K562 (cell line): ENCODE data around the gene ZNF318. TPM values are rescaled to one million over a fixed set of nuclear protein-coding genes. Genes with fewer than 3 reads are reported as not detected.

ENCODE experiments used
- ATF7 ChIP-seq: fragments of 450-650 bp; IDR thresholded peaks from 2 replicates; pipeline ENCODE4 v1.7.1; 2014; ENCODE audit warnings: mild to moderate bottlenecking, moderate library complexity
- CBFA2T2 ChIP-seq: fragments of 450-650 bp; conservative IDR thresholded peaks from 2 replicates; pipeline ENCODE4 v1.6.1; 2017; ENCODE audit warnings: mild to moderate bottlenecking
- CREBBP ChIP-seq: IDR thresholded peaks from one replicate; pipeline ENCODE4 v1.6.1; 2012; ENCODE audit warnings: low read depth, mild to moderate bottlenecking, control low read depth, inconsistent platforms, low read length
- CXXC5 ChIP-seq: fragments of 250-450 bp; sonication (Bioruptor Pico); IDR thresholded peaks from 2 replicates; pipeline ENCODE4 v1.8.0; 2022; ENCODE audit warnings: inconsistent platforms, mild to moderate bottlenecking, moderate library complexity
- EGR1 ChIP-seq: fragments of 450-650 bp; conservative IDR thresholded peaks from 2 replicates; pipeline ENCODE4 v1.6.1; 2017; ENCODE audit warnings: mild to moderate bottlenecking
- EP400 ChIP-seq: fragments of 450-650 bp; IDR thresholded peaks from 2 replicates; pipeline ENCODE4 v1.6.1; 2017; ENCODE audit warnings: antibody characterized with exemption, mild to moderate bottlenecking, moderate library complexity
- HNRNPLL ChIP-seq: fragments of 200-400 bp; formaldehyde crosslinking; IDR thresholded peaks from 2 replicates; pipeline ENCODE4 v1.6.1; 2017; ENCODE audit warnings: low read length, low read depth, mild to moderate bottlenecking; ENCODE audit not compliant: poor library complexity, severe bottlenecking
- MYC ChIP-seq, 2 experiments: fragments of 250-450 bp in 1 of 2; sonication (Bioruptor Pico) in 1 of 2; IDR thresholded peaks; 2 replicates each; pipeline versions ENCODE4 v1.5.1 to v1.6.1; 2012 to 2021; ENCODE audit warnings: low read depth in 2 of 2, borderline replicate concordance in 1 of 2, improper control_type of control experiment in 1 of 2, low read length in 1 of 2, mild to moderate bottlenecking in 1 of 2, moderate library complexity in 1 of 2
- NFE2 ChIP-seq: IDR thresholded peaks from 2 replicates; pipeline ENCODE4 v1.6.1; 2014; ENCODE audit warnings: antibody characterized with exemption, low read depth
- RBM34 ChIP-seq: fragments of 200-400 bp; formaldehyde crosslinking; IDR thresholded peaks from 2 replicates; pipeline ENCODE4 v1.6.1; 2018; ENCODE audit warnings: low read length, borderline replicate concordance; ENCODE audit not compliant: insufficient read depth
- SPI1 ChIP-seq: IDR thresholded peaks from 2 replicates; pipeline ENCODE4 v1.6.1; 2011; ENCODE audit warnings: low read depth, low read length, control low read depth, borderline replicate concordance
- SUPT5H ChIP-seq: fragments of 450-650 bp; IDR thresholded peaks from 2 replicates; pipeline ENCODE4 v1.6.1; 2016
- XRCC3 ChIP-seq: fragments of 450-650 bp; IDR thresholded peaks from 2 replicates; pipeline ENCODE4 v1.6.1; 2017; ENCODE audit warnings: mild to moderate bottlenecking, moderate library complexity
- ZKSCAN1 ChIP-seq: fragments of 150-350 bp; IDR thresholded peaks from 2 replicates; pipeline ENCODE4 v1.6.1; 2016; ENCODE audit warnings: low read depth, low read length
- ZNF384 ChIP-seq: IDR thresholded peaks from 2 replicates; pipeline ENCODE4 v1.6.1; 2012; ENCODE audit warnings: low read depth, low read length, improper control_type of control experiment
- ZNF766 ChIP-seq: fragments of 200-800 bp; sonication (Bioruptor generic); conservative IDR thresholded peaks from 2 replicates; pipeline ENCODE4 v1.6.1; 2016; ENCODE audit warnings: missing genetic modification characterization, missing compliant biosample characterization
- ZSCAN32 ChIP-seq: fragments of 450-650 bp; formaldehyde crosslinking; IDR thresholded peaks from 2 replicates; pipeline ENCODE4 v1.4.0; 2020; ENCODE audit warnings: mild to moderate bottlenecking, moderate library complexity
- polyA plus RNA-seq, 8 experiments: library from polyadenylated mRNA; depleted of rRNA in 4 of 8; stranded (reverse) in 5 of 8; unstranded in 3 of 8; fragments of >200 nt; fragmentation: Nextera tagmentation in 2 of 8; fragmentation: Illumina TruSeq in 1 of 8; extraction: Ambion mirVana in 2 of 8; extraction: Trizol in 1 of 8; gene quantifications; 2 replicates each; pipeline versions ENCODE4 v1.2.1 to v1.2.3, GENCODE V29; 2011 to 2014; ENCODE audit warnings: inconsistent platforms in 1 of 8, missing spikeins in 1 of 8
- total RNA-seq, 7 experiments: library from RNA; depleted of rRNA in 6 of 7; stranded (reverse); fragments of >200 nt in 6 of 7; fragmentation: Illumina TruSeq in 2 of 7; extraction: Trizol in 2 of 7; gene quantifications; 2 replicates each; pipeline versions ENCODE4 v1.2.1 to v1.2.3, GENCODE V29; 2011 to 2021; ENCODE audit warnings: low replicate concordance in 1 of 7
- TF ChIP-seq, protein P1 (sequence below): IDR thresholded peaks from 3 replicates; pipeline ENCODE4 v1.6.1; 2011; ENCODE audit warnings: borderline replicate concordance, mild to moderate bottlenecking; ENCODE audit not compliant: insufficient read length, insufficient read depth
- TF ChIP-seq, protein P2 (sequence below): fragments of 450-650 bp; IDR thresholded peaks from 2 replicates; pipeline ENCODE4 v1.6.1; 2016; ENCODE audit warnings: low read depth, mild to moderate bottlenecking, moderate library complexity

Gene ZNF318
- total and polyA plus RNA-seq, 9 of the 15 experiments (the other 6 are each of a cell fraction or from before 2014, with no cell fraction given), result 3.2 to 19.0 (median 9.2) TPM

DNA sequence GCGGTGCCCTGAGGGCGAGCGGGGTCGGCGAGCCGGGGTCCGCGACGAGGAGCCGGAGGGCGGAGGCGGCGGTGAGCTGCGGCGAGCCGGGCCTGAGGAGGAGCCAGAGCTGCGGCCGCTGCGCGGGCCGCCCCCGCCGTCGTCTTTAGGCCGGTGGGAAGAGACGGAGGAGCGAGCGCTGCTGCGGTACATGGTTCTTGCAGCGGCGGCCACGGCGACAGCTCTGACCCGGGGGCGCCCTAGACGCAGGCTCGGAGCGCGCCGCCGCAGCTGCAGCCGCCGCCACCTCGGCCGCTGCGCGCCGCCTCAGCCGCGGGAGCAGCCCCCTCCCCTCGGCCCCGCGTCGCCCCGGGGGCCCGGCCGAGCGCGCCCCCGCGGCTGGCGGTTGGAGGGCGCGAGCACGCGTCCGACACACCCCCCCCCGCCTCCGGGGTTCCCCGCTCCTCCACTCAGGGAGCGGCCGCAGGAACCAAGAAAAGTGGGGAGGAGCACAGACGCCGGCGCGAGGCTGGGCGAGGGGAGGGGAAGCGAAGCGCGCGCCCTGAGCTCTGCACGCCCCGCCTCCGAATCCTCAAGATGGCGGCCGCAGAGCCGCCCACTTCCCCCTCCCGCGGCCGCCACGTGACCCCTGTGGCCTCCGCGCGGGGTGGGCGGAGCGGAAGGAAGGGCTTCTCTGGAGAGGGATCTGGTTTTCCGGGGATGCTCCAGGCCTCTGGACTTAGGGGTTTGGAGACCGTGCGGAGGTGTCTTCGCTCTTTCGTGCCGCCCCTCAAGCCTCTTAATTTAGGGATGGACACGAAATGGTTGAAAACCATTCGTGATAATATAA, at the start of gene ZNF318 (continued):
- TF ChIP-seq CREBBP (no peak), ATF7 (peak; percentile 84), ZNF766 (CRISPR knock-in tag) (peak; percentile 94), RBM34 (0 out of 2 replicates have a peak, but pooled peaks have one; percentile 75), CXXC5 (CRISPR knock-in tag) (peak; percentile 95), CBFA2T2 (peak; percentile 78), XRCC3 (no peak), ZKSCAN1 (no peak), NFE2 (no peak), HNRNPLL (peak; percentile 65), ZSCAN32 (CRISPR knock-in tag) (no peak), EGR1 (peak; percentile 90), MYC (IDR thresholded peaks at IDR 0.05; ENCODE audit: low read depth, low read length) (peak; percentile 89), MYC (CRISPR knock-in tag; IDR thresholded peaks at IDR 0.05; ENCODE audit: borderline replicate concordance, low read depth) (no peak), SUPT5H (peak; percentile 71), EP400 (peak; percentile 62), ZNF384 (no peak), SPI1 (peak; percentile 93)
- TF ChIP-seq, protein P1, sequence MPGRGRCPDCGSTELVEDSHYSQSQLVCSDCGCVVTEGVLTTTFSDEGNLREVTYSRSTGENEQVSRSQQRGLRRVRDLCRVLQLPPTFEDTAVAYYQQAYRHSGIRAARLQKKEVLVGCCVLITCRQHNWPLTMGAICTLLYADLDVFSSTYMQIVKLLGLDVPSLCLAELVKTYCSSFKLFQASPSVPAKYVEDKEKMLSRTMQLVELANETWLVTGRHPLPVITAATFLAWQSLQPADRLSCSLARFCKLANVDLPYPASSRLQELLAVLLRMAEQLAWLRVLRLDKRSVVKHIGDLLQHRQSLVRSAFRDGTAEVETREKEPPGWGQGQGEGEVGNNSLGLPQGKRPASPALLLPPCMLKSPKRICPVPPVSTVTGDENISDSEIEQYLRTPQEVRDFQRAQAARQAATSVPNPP, result no peak
- TF ChIP-seq, protein P2, sequence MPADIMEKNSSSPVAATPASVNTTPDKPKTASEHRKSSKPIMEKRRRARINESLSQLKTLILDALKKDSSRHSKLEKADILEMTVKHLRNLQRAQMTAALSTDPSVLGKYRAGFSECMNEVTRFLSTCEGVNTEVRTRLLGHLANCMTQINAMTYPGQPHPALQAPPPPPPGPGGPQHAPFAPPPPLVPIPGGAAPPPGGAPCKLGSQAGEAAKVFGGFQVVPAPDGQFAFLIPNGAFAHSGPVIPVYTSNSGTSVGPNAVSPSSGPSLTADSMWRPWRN, result peak; percentile 49; the same call in 1 of the 2 replicates
